Measurements from ENCODE around the gene FUCA2. TPM values are rescaled to one million over a fixed set of nuclear protein-coding genes. Genes with fewer than 3 reads are reported as not detected.

The FUCA2 gene
- total and polyA plus RNA-seq, 2 of the 8 experiments (the other 6 are each of a cell fraction or from before 2014, with no cell fraction given), result 24.2 to 47.2 TPM

GRCh38 chr6:143531720-143532499 is 20.4 kb upstream of the FUCA2 start:
- Histone ChIP-seq H3K18ac (ENCODE audit: extremely low read depth, low read length) (no peak overlapping the region), H2BK15ac (ENCODE audit: low read length) (no peak overlapping the region), H3K23ac (ENCODE audit: insufficient read length) (no peak overlapping the region), H2AK5ac (ENCODE audit: low read depth, low read length) (no peak overlapping the region), H3K4me1 (replicated peaks in 1 of 4; ENCODE audit: control insufficient read depth in 3 of 4, insufficient read depth in 4 of 4, low read length in 3 of 4) (peaks cover 0 to 5% (median 4%) of the 10 kb centered on the region in 4 experiments; a peak in 4 of 7 replicates), H3K79me2 (ENCODE audit: control insufficient read depth in 1 of 2, insufficient read depth in 2 of 2, low read length in 2 of 2) (no peaks in the 10 kb centered on the region), H2AFZ (ENCODE audit: low read length) (no peak overlapping the region), H4K91ac (replicated peaks; ENCODE audit: insufficient read length, low read length) (no peak overlapping the region), H3K56ac (replicated peaks; ENCODE audit: insufficient read length, low read depth, low read length) (no peak overlapping the region), H2BK120ac (replicated peaks; ENCODE audit: low read depth, low read length) (no peak overlapping the region), H3K14ac (ENCODE audit: insufficient read length) (no peak overlapping the region), H2BK5ac (ENCODE audit: low read depth, low read length) (no peak overlapping the region), H4K5ac (ENCODE audit: insufficient read length, low read depth, low read length) (no peak overlapping the region), H3K4ac (replicated peaks; ENCODE audit: insufficient read length, low read depth, low read length) (no peak overlapping the region), H3K79me1 (ENCODE audit: low read depth, low read length) (no peaks in the 10 kb centered on the region), H2BK12ac (ENCODE audit: low read depth, low read length) (no peak overlapping the region), H3K23me2 (ENCODE audit: low read depth, low read length) (peaks cover 6% of the 10 kb centered on the region; the same call in 1 of the 2 replicates), H3K4me3 (ENCODE audit: extremely low read depth in 1 of 4, insufficient read depth in 2 of 4, low read depth in 3 of 4, low read length in 4 of 4) (no peak overlapping the region), H4K8ac (ENCODE audit: extremely low read depth, insufficient read depth, low read length) (no peak overlapping the region), H4K20me1 (replicated peaks in 1 of 2; ENCODE audit: control insufficient read depth in 1 of 2, insufficient read depth in 2 of 2, low read length in 2 of 2) (no peaks in the 10 kb centered on the region), H3K27me3 (replicated peaks in 1 of 4; ENCODE audit: control insufficient read depth in 3 of 4, extremely low read depth in 1 of 4, insufficient read depth in 3 of 4, low read length in 3 of 4) (peaks cover 0 to 14% (median 9%) of the 10 kb centered on the region in 4 experiments; a peak in 6 of 7 replicates), H3K9ac (replicated peaks in 1 of 4; ENCODE audit: extremely low read depth in 1 of 4, low read depth in 3 of 4, low read length in 3 of 4) (no peak overlapping the region), H3K36me3 (ENCODE audit: control insufficient read depth in 2 of 4, insufficient read depth in 4 of 4, low read length in 3 of 4) (no peaks in the 10 kb centered on the region), H2BK20ac (ENCODE audit: low read length) (no peak overlapping the region; the same call in 1 of the 2 replicates), H3K27ac (ENCODE audit: low read depth, low read length) (no peak overlapping the region), H3K9me3 (ENCODE audit: insufficient read depth in 2 of 2, low read depth in 1 of 2, low read length in 1 of 2) (no peaks in the 10 kb centered on the region), H3K4me2 (ENCODE audit: insufficient read depth in 1 of 2, low read depth in 2 of 2, low read length in 2 of 2) (no peak overlapping the region)
- TF ChIP-seq CHD1 (IDR thresholded peaks at IDR 0.05; ENCODE audit: low read depth, low read length), result no peak
- no peak for TF ChIP-seq ZNF274 (IDR thresholded peaks at IDR 0.05; ENCODE audit: borderline replicate concordance, extremely low read depth, low read length)
- TF ChIP-seq, protein P1, sequence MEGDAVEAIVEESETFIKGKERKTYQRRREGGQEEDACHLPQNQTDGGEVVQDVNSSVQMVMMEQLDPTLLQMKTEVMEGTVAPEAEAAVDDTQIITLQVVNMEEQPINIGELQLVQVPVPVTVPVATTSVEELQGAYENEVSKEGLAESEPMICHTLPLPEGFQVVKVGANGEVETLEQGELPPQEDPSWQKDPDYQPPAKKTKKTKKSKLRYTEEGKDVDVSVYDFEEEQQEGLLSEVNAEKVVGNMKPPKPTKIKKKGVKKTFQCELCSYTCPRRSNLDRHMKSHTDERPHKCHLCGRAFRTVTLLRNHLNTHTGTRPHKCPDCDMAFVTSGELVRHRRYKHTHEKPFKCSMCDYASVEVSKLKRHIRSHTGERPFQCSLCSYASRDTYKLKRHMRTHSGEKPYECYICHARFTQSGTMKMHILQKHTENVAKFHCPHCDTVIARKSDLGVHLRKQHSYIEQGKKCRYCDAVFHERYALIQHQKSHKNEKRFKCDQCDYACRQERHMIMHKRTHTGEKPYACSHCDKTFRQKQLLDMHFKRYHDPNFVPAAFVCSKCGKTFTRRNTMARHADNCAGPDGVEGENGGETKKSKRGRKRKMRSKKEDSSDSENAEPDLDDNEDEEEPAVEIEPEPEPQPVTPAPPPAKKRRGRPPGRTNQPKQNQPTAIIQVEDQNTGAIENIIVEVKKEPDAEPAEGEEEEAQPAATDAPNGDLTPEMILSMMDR (IDR thresholded peaks at IDR 0.05; ENCODE audit: control extremely low read depth in 1 of 3, insufficient read depth in 1 of 3, low read depth in 1 of 3, low read length in 3 of 3), result no peak
- TF ChIP-seq RFX5 (IDR thresholded peaks at IDR 0.05; ENCODE audit: borderline replicate concordance, low read depth, low read length), result no peak
- TF ChIP-seq GABPA (IDR thresholded peaks at IDR 0.05; ENCODE audit: borderline replicate concordance, insufficient read depth, low read length), result no peak
- no peak for TF ChIP-seq SP2 (IDR thresholded peaks at IDR 0.05; ENCODE audit: low read length)
- TF ChIP-seq TBP (IDR thresholded peaks at IDR 0.05; ENCODE audit: low read depth, low read length), result no peak
- TF ChIP-seq RBBP5 (IDR thresholded peaks at IDR 0.05; ENCODE audit: borderline replicate concordance, low read depth, low read length), result no peak
- no peak for TF ChIP-seq HDAC6 (IDR thresholded peaks at IDR 0.05; ENCODE audit: low read depth, low read length)
- no peak for TF ChIP-seq BCL11A (IDR thresholded peaks at IDR 0.05; ENCODE audit: low read depth in 2 of 2, low read length in 2 of 2)
- ChIA-PET POLR2A (ENCODE audit: partially characterized antibody) (interaction anchor here (0.9 to 1.2 kb wide), 2 partner anchors 9 to 109 kb away, joined by 3 read pairs; no protein-coding TSS in a partner anchor), CTCF (ENCODE audit: partially characterized antibody) (interaction anchor here (1.3 to 9.9 kb wide), 2 partner anchors 18 to 408 kb away, joined by 3 to 77 read pairs; partner anchors contain the start of gene FUCA2)
- no peak for FAIRE-seq
- 82% methylated on average over 5 of the region's 5 CpGs; no CpG with 5 or more reads in 1 of the 2 experiments for WGBS, 2 experiments (ENCODE audit: extremely low coverage in 1 of 2, insufficient coverage in 1 of 2, insufficient read length in 1 of 2, insufficient replicate concordance in 2 of 2, low coverage in 1 of 2, low lambda C conversion rate in 2 of 2, missing lambda C conversion rate in 1 of 2)
- DNase-seq (ENCODE audit: low read depth in 1 of 2, low spot score in 2 of 2), result no peak

All from H1 (cell line).